ENCODE data around the gene NPC1.
"Not testable (repeated sequence)": the region's sequence is repeated elsewhere in the genome, so short reads cannot be mapped to it uniquely, and the experiment has no call there.

Gene NPC1

GRCh38 chr18:23585897-23586248 is 433 bp downstream of the NPC1 start:
- Histone ChIP-seq H3K27me3 (ENCODE audit: control insufficient read depth in 1 of 2, insufficient read depth in 2 of 2, low read length in 2 of 2) (no peaks in the 10 kb centered on the region), H3K4me1 (ENCODE audit: control insufficient read depth, insufficient read depth, low read length) (peaks cover 24% of the 10 kb centered on the region), H3K9me3 (ENCODE audit: control insufficient read depth in 2 of 2, low read length in 2 of 2) (no peaks in the 10 kb centered on the region), H3K36me3 (ENCODE audit: control insufficient read depth in 2 of 2, insufficient read depth in 2 of 2, low read length in 2 of 2) (no peaks in the 10 kb centered on the region), H3K27ac (ENCODE audit: low read length) (peak overlapping the region; percentile 98), H3K9ac (ENCODE audit: low read length in 2 of 2) (peak overlapping the region; percentile 90 to 98), H3K4me3 (ENCODE audit: low read length in 2 of 2) (peak overlapping the region; percentile 88 to 96)

GRCh38 chr18:23585007-23585871 is 1.1 kb downstream of the NPC1 start:
- Histone ChIP-seq H3K27ac (ENCODE audit: low read length) (peak overlapping the region; percentile 98), H3K9me3 (ENCODE audit: control insufficient read depth in 2 of 2, low read length in 2 of 2) (no peaks in the 10 kb centered on the region), H3K4me1 (ENCODE audit: control insufficient read depth, insufficient read depth, low read length) (peaks cover 24% of the 10 kb centered on the region)

GRCh38 chr18:23584019-23584983 is 2.0 kb downstream of the NPC1 start:
- Histone ChIP-seq H3K4me3 (ENCODE audit: low read length in 2 of 2) (no peak overlapping the region), H3K9ac (ENCODE audit: low read length in 2 of 2) (peak overlapping the region in 1 of 2 donors; percentile 9), H3K9me3 (ENCODE audit: control insufficient read depth in 2 of 2, low read length in 2 of 2) (no peaks in the 10 kb centered on the region), H3K27me3 (ENCODE audit: control insufficient read depth in 1 of 2, insufficient read depth in 2 of 2, low read length in 2 of 2) (no peaks in the 10 kb centered on the region), H3K36me3 (ENCODE audit: control insufficient read depth in 2 of 2, insufficient read depth in 2 of 2, low read length in 2 of 2) (peaks cover 0 to 4% of the 10 kb centered on the region in 2 donors), H3K4me1 (ENCODE audit: control insufficient read depth, insufficient read depth, low read length) (peaks cover 24% of the 10 kb centered on the region), H3K27ac (ENCODE audit: low read length) (no peak overlapping the region)

More at GRCh38 chr18:23585007-23585871, 1.1 kb downstream of the NPC1 start:
- peak overlapping the region; percentile 88 to 96 for H3K4me3 ChIP-seq (ENCODE audit: low read length in 2 of 2)
- peaks cover 0 to 4% of the 10 kb centered on the region in 2 donors for H3K36me3 ChIP-seq (ENCODE audit: control insufficient read depth in 2 of 2, insufficient read depth in 2 of 2, low read length in 2 of 2)
- no peaks in the 10 kb centered on the region for H3K27me3 ChIP-seq (ENCODE audit: control insufficient read depth in 1 of 2, insufficient read depth in 2 of 2, low read length in 2 of 2)
- H3K9ac ChIP-seq (ENCODE audit: low read length in 2 of 2) = peak overlapping the region; percentile 90 to 98

- no peak overlapping the region for H3K4me3 ChIP-seq (ENCODE audit: low read length in 2 of 2)
- no peak overlapping the region for H3K27ac ChIP-seq (ENCODE audit: low read length)
- H3K27me3 ChIP-seq (ENCODE audit: control insufficient read depth in 1 of 2, insufficient read depth in 2 of 2, low read length in 2 of 2) = no peaks in the 10 kb centered on the region
- H3K4me1 ChIP-seq (ENCODE audit: control insufficient read depth, insufficient read depth, low read length) = peaks cover 24% of the 10 kb centered on the region
- no peaks in the 10 kb centered on the region for H3K9me3 ChIP-seq (ENCODE audit: control insufficient read depth in 2 of 2, low read length in 2 of 2)
- no peak overlapping the region for H3K9ac ChIP-seq (ENCODE audit: low read length in 2 of 2)
- peaks cover 0 to 4% of the 10 kb centered on the region in 2 donors for H3K36me3 ChIP-seq (ENCODE audit: control insufficient read depth in 2 of 2, insufficient read depth in 2 of 2, low read length in 2 of 2)
Measured at GRCh38 chr18:23583071-23583865, 3.0 kb downstream of the NPC1 start.

- H3K4me1 ChIP-seq (ENCODE audit: control insufficient read depth, insufficient read depth, low read length) = peaks cover 17% of the 10 kb centered on the region
- no peak overlapping the region for H3K9ac ChIP-seq (ENCODE audit: low read length in 2 of 2)
- H3K27me3 ChIP-seq (ENCODE audit: control insufficient read depth in 1 of 2, insufficient read depth in 2 of 2, low read length in 2 of 2) = no peaks in the 10 kb centered on the region
- H3K9me3 ChIP-seq (ENCODE audit: control insufficient read depth in 2 of 2, low read length in 2 of 2) = no peaks in the 10 kb centered on the region
- H3K4me3 ChIP-seq (ENCODE audit: low read length in 2 of 2) = no peak overlapping the region
- peaks cover 0 to 6% of the 10 kb centered on the region in 2 donors for H3K36me3 ChIP-seq (ENCODE audit: control insufficient read depth in 2 of 2, insufficient read depth in 2 of 2, low read length in 2 of 2)
- no peak overlapping the region for H3K27ac ChIP-seq (ENCODE audit: low read length)
Measured at GRCh38 chr18:23580677-23581367, 5.5 kb downstream of the NPC1 start.

GRCh38 chr18:23578891-23579653 is 7.2 kb downstream of the NPC1 start:
- Histone ChIP-seq H3K27ac (ENCODE audit: low read length) (no peak overlapping the region), H3K4me3 (ENCODE audit: low read length in 2 of 2) (no peak overlapping the region), H3K27me3 (ENCODE audit: control insufficient read depth in 1 of 2, insufficient read depth in 2 of 2, low read length in 2 of 2) (no peaks in the 10 kb centered on the region), H3K9ac (ENCODE audit: low read length in 2 of 2) (no peak overlapping the region), H3K9me3 (ENCODE audit: control insufficient read depth in 2 of 2, low read length in 2 of 2) (no peaks in the 10 kb centered on the region), H3K4me1 (ENCODE audit: control insufficient read depth, insufficient read depth, low read length) (peaks cover 7% of the 10 kb centered on the region), H3K36me3 (ENCODE audit: control insufficient read depth in 2 of 2, insufficient read depth in 2 of 2, low read length in 2 of 2) (peaks cover 0 to 10% of the 10 kb centered on the region in 2 donors)

- no peak overlapping the region for H3K27ac ChIP-seq (ENCODE audit: low read length)
- no peaks in the 10 kb centered on the region for H3K9me3 ChIP-seq (ENCODE audit: control insufficient read depth in 2 of 2, low read length in 2 of 2)
- H3K4me3 ChIP-seq (ENCODE audit: low read length in 2 of 2) = no peak overlapping the region
- peaks cover 2% of the 10 kb centered on the region for H3K4me1 ChIP-seq (ENCODE audit: control insufficient read depth, insufficient read depth, low read length)
- H3K9ac ChIP-seq (ENCODE audit: low read length in 2 of 2) = no peak overlapping the region
- H3K27me3 ChIP-seq (ENCODE audit: control insufficient read depth in 1 of 2, insufficient read depth in 2 of 2, low read length in 2 of 2) = no peaks in the 10 kb centered on the region
- peaks cover 3 to 10% of the 10 kb centered on the region in 2 donors for H3K36me3 ChIP-seq (ENCODE audit: control insufficient read depth in 2 of 2, insufficient read depth in 2 of 2, low read length in 2 of 2)
Measured at GRCh38 chr18:23578067-23578701, 8.1 kb downstream of the NPC1 start.

- H3K4me1 ChIP-seq (ENCODE audit: control insufficient read depth, insufficient read depth, low read length); H3K9me3 ChIP-seq (ENCODE audit: control insufficient read depth in 2 of 2, low read length in 2 of 2); H3K27ac ChIP-seq (ENCODE audit: low read length): not testable (repeated sequence)
Measured at GRCh38 chr18:23577521-23577920, 8.8 kb downstream of the NPC1 start.

GRCh38 chr18:23575309-23575651 is 11.0 kb downstream of the NPC1 start:
- Histone ChIP-seq H3K9ac (ENCODE audit: low read length in 2 of 2) (no peak overlapping the region), H3K4me3 (ENCODE audit: low read length in 2 of 2) (no peak overlapping the region), H3K27ac (ENCODE audit: low read length) (no peak overlapping the region), H3K36me3 (ENCODE audit: control insufficient read depth in 2 of 2, insufficient read depth in 2 of 2, low read length in 2 of 2) (peaks cover 11 to 15% of the 10 kb centered on the region in 2 donors), H3K27me3 (ENCODE audit: control insufficient read depth in 1 of 2, insufficient read depth in 2 of 2, low read length in 2 of 2) (no peaks in the 10 kb centered on the region), H3K9me3 (ENCODE audit: control insufficient read depth in 2 of 2, low read length in 2 of 2) (no peaks in the 10 kb centered on the region), H3K4me1 (ENCODE audit: control insufficient read depth, insufficient read depth, low read length) (peaks cover 2% of the 10 kb centered on the region)

More at GRCh38 chr18:23577521-23577920, 8.8 kb downstream of the NPC1 start:
- H3K27me3 ChIP-seq (ENCODE audit: control insufficient read depth in 1 of 2, insufficient read depth in 2 of 2, low read length in 2 of 2); H3K4me3 ChIP-seq (ENCODE audit: low read length in 2 of 2); H3K36me3 ChIP-seq (ENCODE audit: control insufficient read depth in 2 of 2, insufficient read depth in 2 of 2, low read length in 2 of 2); H3K9ac ChIP-seq (ENCODE audit: low read length in 2 of 2): not testable (repeated sequence)

All from stomach smooth muscle (tissue), 2 donors.